Activated T-cell treated with anti-CD3 and anti-CD28 coated beads, Interleukin-2, amount 50 U/mL, for 24 hours (primary cell): Measurements from ENCODE around the gene CPM.

Source experiments
- DNase-seq: peaks from one replicate; pipeline ENCODE4 v3.0.0-alpha.2; 2020
- H3K27ac Mint-ChIP-seq: 2 replicates; pipeline ENCODE4 v1.8.0; 2020; ENCODE audit warnings: mild to moderate bottlenecking, mixed read lengths
- H3K27me3 Mint-ChIP-seq: 2 replicates; pipeline ENCODE4 v1.8.0; 2020; ENCODE audit warnings: mixed read lengths
- H3K36me3 Mint-ChIP-seq: 2 replicates; pipeline ENCODE4 v1.8.0; 2020; ENCODE audit warnings: low read depth, mixed read lengths
- H3K4me1 Mint-ChIP-seq: 2 replicates; pipeline ENCODE4 v1.8.0; 2020; ENCODE audit warnings: low read depth, mixed read lengths
- H3K4me3 Mint-ChIP-seq: 2 replicates; pipeline ENCODE4 v1.8.0; 2020; ENCODE audit warnings: mild to moderate bottlenecking, moderate library complexity, mixed read lengths
- H3K9me3 Mint-ChIP-seq: 2 replicates; pipeline ENCODE4 v1.8.0; 2020; ENCODE audit warnings: mixed read lengths

The CPM gene

GRCh38 chr12:68939505-68939904 lies 6.5 kb upstream of the CPM start:
- DNase-seq = no peak
- Mint-ChIP-seq H3K4me1 (no peaks in the 10 kb centered on the region), H3K4me3 (no peak overlapping the region), H3K36me3 (no peaks in the 10 kb centered on the region), H3K27ac (no peak overlapping the region), H3K27me3 (peaks cover 25% of the 10 kb centered on the region), H3K9me3 (no peaks in the 10 kb centered on the region)

GRCh38 chr12:68934392-68934791 lies 1.4 kb upstream of the CPM start:
- Mint-ChIP-seq H3K4me3 (peak overlapping the region; percentile 10), H3K4me1 (peaks cover 22% of the 10 kb centered on the region), H3K27me3 (peaks cover 39% of the 10 kb centered on the region), H3K27ac (no peak overlapping the region), H3K9me3 (no peaks in the 10 kb centered on the region), H3K36me3 (peaks cover 8% of the 10 kb centered on the region)
- DNase-seq = no peak

DNA sequence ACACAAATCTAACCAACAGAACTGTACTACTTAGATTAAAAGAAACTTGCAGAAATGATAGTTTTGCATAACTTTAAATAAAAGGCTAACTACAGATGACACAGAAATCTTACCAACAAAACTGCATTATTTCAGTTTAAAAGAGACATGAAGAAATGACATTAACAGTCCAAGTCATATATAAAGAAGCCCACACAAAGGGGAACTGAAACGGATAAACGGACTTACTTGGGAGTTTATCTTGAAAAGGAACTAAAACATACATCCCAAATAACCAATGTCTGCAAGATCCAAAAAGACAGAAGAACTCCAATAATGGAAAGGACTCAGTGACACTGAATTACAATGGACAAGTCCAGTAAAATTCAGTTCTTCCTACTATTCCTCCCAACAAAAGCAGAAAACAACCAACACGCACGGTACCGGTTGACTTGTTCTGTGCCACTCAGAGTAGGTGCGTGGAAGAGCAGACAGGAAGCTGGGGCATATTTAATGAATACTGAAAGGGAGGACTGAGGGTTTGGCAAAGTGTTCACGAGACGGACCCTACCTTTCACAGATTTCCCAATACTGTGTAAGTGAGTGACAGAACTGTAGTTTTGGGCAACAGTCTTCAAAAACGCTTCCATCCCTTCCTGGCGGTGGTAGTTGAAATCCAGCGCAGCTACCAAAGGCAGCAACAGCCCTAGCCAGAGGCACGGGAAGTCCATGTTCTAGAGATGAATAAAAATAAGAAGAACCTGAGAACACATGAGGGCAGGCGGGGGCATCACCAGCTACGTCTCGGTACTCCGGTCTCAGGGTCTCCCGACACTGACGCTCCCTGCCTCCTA lies 627 bp downstream of the CPM start:
- Mint-ChIP-seq H3K9me3 (peaks cover 6% of the 10 kb centered on the region), H3K27ac (peak overlapping the region; percentile 66), H3K4me3 (peak overlapping the region; percentile 82), H3K4me1 (peaks cover 22% of the 10 kb centered on the region), H3K27me3 (peaks cover 38% of the 10 kb centered on the region), H3K36me3 (peaks cover 21% of the 10 kb centered on the region)
- no peak for DNase-seq

DNA sequence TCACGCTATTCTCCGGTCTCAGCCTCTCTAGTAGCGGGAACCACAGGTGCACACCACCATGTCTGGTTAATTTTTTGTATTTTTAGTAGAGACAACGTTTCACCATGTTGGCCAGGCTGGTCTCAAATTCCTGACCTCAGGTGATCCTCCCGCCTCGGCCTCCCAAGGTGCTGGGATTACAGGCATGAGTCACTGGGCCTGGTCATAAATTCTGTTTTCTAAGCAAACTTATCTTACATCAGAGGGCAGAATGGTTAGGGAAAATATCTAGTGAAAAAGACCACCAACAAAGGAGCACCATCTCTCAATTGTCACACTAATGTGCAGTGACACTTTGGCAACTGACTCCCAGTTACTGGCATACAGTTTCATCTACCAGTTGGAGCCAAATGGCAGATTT lies 2.8 kb downstream of the CPM start:
- Mint-ChIP-seq H3K36me3 (peaks cover 21% of the 10 kb centered on the region), H3K9me3 (peaks cover 6% of the 10 kb centered on the region), H3K4me1 (peaks cover 22% of the 10 kb centered on the region), H3K27ac (no peak overlapping the region), H3K4me3 (peak overlapping the region; percentile 25), H3K27me3 (peaks cover 19% of the 10 kb centered on the region)
- DNase-seq = no peak

DNA sequence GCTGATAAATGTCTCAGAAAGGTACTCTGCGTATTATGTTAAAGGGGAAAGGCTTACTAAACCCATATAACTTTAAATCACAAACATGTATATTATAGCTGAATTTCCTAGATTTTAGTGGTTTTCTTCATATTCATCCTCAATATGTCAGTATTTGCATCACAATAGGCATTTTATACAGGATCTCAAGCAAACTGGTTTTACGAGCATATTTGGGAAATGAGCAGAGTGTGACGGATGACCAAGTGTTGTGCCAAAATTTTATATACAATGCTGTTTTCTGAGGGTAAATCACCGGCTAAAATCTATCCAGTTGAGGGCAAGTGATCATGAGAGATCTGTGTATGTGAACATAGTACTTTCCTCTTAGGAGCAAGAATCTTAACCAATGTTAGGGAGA lies 8.4 kb downstream of the CPM start:
- H3K36me3 Mint-ChIP-seq = peaks cover 15% of the 10 kb centered on the region
- DNase-seq = no peak
- H3K4me3 Mint-ChIP-seq = no peak overlapping the region
- no peaks in the 10 kb centered on the region for H3K27me3 Mint-ChIP-seq
- H3K4me1 Mint-ChIP-seq = peaks cover 4% of the 10 kb centered on the region
- H3K9me3 Mint-ChIP-seq = peaks cover 6% of the 10 kb centered on the region
- H3K27ac Mint-ChIP-seq = no peak overlapping the region

- Mint-ChIP-seq H3K4me1 (peaks cover 16% of the 10 kb centered on the region), H3K36me3 (peaks cover 2% of the 10 kb centered on the region), H3K27me3 (no peaks in the 10 kb centered on the region), H3K27ac (no peak overlapping the region), H3K9me3 (no peaks in the 10 kb centered on the region), H3K4me3 (peak overlapping the region; percentile 38)
- peak; percentile 46 for DNase-seq
These were observed 13.3 kb downstream of the CPM start for GRCh38 chr12:68919581-68920239.

- Mint-ChIP-seq H3K36me3 (peaks cover 2% of the 10 kb centered on the region), H3K27ac (no peak overlapping the region), H3K9me3 (no peaks in the 10 kb centered on the region), H3K27me3 (no peaks in the 10 kb centered on the region), H3K4me3 (no peak overlapping the region), H3K4me1 (peaks cover 19% of the 10 kb centered on the region)
- DNase-seq = no peak
These were observed 14.0 kb downstream of the CPM start for GRCh38 chr12:68918960-68919359.

DNA sequence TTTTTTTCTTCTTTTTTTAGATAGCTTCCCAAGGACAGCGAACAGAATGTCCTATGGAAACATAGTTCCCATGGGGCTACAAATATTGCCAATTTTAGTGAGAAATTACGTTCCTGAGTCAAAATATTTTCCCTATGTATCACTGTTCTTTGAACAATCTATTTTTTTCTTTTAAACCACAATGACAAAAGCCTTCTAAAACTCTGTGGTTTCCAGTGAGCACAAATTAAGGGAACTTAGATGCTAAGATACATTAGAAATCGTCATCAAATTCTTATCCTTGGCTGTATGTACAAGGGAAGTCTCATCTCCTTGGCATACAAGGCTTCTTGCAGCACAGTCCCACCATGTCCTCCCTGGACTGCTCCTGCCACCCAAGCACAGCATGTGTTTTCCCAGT lies 17.9 kb downstream of the CPM start:
- Mint-ChIP-seq H3K4me1 (peaks cover 15% of the 10 kb centered on the region), H3K36me3 (no peaks in the 10 kb centered on the region), H3K27me3 (no peaks in the 10 kb centered on the region), H3K27ac (peak overlapping the region; percentile 60), H3K9me3 (no peaks in the 10 kb centered on the region), H3K4me3 (no peak overlapping the region)
- DNase-seq = no peak

- Mint-ChIP-seq H3K9me3 (no peaks in the 10 kb centered on the region), H3K4me1 (peaks cover 17% of the 10 kb centered on the region), H3K27ac (no peak overlapping the region), H3K36me3 (peaks cover under 1% of the 10 kb centered on the region), H3K4me3 (no peak overlapping the region), H3K27me3 (peaks cover 5% of the 10 kb centered on the region)
- no peak for DNase-seq
These were observed 19.3 kb downstream of the CPM start for GRCh38 chr12:68913682-68914081.

DNA sequence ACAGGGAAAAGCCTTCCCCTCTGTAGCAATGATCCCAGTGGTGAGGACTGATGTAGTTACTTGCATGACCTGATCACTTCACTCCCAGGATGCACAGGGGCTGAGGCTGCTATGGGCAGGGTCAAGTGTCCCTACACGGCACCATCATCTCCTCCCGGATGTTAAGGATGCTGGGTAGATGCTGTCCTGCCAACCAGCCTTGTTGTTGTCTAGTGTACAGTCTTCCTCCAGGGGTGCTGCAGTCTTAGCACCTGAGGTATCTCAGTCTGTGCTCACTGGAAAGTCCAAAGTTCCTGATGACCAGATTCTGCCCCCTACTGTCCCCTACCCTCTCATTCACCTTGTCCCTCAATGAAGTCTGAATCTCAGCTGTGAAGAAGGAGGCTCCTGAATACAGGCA lies 20.1 kb downstream of the CPM start:
- H3K27me3 Mint-ChIP-seq = peaks cover 5% of the 10 kb centered on the region
- no peaks in the 10 kb centered on the region for H3K9me3 Mint-ChIP-seq
- H3K4me1 Mint-ChIP-seq = peaks cover 17% of the 10 kb centered on the region

DNA sequence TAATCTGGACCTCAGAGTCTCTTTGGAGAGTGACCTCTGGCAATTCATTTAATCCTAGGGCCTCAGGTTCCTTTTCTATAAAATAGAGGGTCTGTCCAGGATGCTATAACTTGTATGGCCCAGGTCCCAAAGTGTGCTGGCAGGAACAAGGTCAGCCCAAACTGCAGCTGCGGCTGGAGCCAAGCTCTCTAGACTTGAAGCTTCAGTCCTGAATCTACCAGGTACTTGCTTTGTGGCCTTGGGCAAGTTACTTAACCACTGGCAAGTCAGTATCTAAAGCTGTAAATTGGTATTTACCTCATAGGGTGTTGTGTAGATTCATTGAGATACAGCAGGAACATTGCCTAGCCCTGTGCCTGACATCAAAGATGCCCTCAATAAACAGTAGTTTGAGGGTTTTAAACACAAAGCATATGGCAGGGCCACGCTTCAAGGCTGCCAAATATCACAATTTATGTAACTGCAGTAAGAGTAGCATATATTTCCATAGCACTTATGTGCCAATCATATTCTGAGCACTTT lies 21.7 kb downstream of the CPM start:
- Mint-ChIP-seq H3K4me1 (peaks cover 17% of the 10 kb centered on the region), H3K4me3 (no peak overlapping the region), H3K27me3 (peaks cover 10% of the 10 kb centered on the region), H3K36me3 (peaks cover 2% of the 10 kb centered on the region), H3K9me3 (no peaks in the 10 kb centered on the region), H3K27ac (no peak overlapping the region)
- DNase-seq = no peak

More for the DNA sequence above, 20.1 kb downstream of the CPM start:
- no peak for DNase-seq
- Mint-ChIP-seq H3K4me3 (no peak overlapping the region), H3K36me3 (peaks cover 2% of the 10 kb centered on the region), H3K27ac (no peak overlapping the region)

DNA sequence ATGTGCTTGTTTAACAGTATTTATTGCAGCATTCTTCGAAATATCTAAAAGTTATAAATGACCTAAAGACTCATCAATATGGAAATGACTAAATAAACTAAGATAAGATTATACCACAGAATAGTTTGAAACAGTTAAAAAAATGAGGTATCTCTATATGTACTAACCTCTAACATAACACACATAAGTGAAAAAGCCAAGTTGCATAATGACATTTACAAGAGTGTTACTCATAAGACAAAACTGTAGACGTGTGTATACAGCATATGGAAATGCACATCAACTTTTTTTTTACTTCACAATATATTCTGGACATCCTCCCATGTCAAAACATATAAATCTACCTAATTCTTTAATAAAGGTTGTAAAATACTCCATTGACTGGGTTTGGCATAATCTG lies 22.8 kb downstream of the CPM start:
- DNase-seq = no peak
- Mint-ChIP-seq H3K27ac (no peak overlapping the region), H3K27me3 (peaks cover 10% of the 10 kb centered on the region), H3K9me3 (no peaks in the 10 kb centered on the region), H3K4me1 (peaks cover 12% of the 10 kb centered on the region), H3K36me3 (peaks cover 2% of the 10 kb centered on the region), H3K4me3 (no peak overlapping the region)

- H3K4me3 Mint-ChIP-seq = no peak overlapping the region
- H3K4me1 Mint-ChIP-seq = peaks cover 14% of the 10 kb centered on the region
- no peak overlapping the region for H3K27ac Mint-ChIP-seq
- peaks cover 2% of the 10 kb centered on the region for H3K36me3 Mint-ChIP-seq
- peaks cover 10% of the 10 kb centered on the region for H3K27me3 Mint-ChIP-seq
- DNase-seq = no peak
- H3K9me3 Mint-ChIP-seq = no peaks in the 10 kb centered on the region
These were observed 24.9 kb downstream of the CPM start for GRCh38 chr12:68908076-68908475.

GRCh38 chr12:68905733-68906132 lies 27.2 kb downstream of the CPM start:
- Mint-ChIP-seq H3K36me3 (peaks cover 2% of the 10 kb centered on the region), H3K4me1 (peaks cover 14% of the 10 kb centered on the region), H3K9me3 (no peaks in the 10 kb centered on the region), H3K4me3 (no peak overlapping the region), H3K27me3 (peaks cover 10% of the 10 kb centered on the region), H3K27ac (no peak overlapping the region)
- DNase-seq = no peak

DNA sequence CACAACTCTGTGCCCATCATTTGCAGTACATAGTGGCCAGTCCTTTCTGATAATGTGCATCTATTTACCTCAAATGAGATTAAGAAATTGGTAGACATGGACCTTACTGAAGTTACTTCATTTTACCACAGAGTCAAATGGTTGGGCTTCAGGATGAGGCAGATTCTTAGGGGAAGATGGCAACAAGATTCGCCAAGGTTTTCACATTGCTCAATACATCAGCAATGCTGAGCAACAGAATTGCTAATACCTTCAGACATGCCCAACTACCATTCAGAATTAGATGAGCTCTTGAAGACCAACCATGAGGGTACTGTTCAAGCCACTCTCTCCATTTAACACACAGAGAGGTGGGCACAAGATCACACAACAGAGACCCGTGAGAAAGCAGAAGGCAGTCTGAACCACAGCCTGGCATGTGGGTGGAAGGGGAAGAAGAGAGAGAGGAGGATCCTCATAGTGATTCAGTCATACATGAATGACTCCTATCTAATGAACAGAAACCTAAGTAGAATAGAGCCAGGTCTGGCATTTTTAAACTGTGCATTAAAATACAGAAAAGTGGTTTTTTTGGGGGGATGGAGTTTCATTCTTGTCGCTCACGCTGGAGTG lies 28.5 kb downstream of the CPM start:
- Mint-ChIP-seq H3K9me3 (no peaks in the 10 kb centered on the region), H3K4me1 (peaks cover 11% of the 10 kb centered on the region), H3K36me3 (peaks cover 2% of the 10 kb centered on the region), H3K27me3 (peaks cover 8% of the 10 kb centered on the region), H3K27ac (no peak overlapping the region), H3K4me3 (no peak overlapping the region)
- no peak for DNase-seq
